ENCODE results near the gene TNK1.

Gene TNK1

GRCh38 chr17:7413346-7413985 is 32.6 kb downstream of the TNK1 start:
- FAIRE-seq, result no peak

GRCh38 chr17:7414837-7415236 is 33.9 kb downstream of the TNK1 start:
- FAIRE-seq, result no peak

GRCh38 chr17:7415784-7416183 is 34.9 kb downstream of the TNK1 start:
- no peak for FAIRE-seq

- FAIRE-seq, result no peak
These were observed 35.4 kb downstream of the TNK1 start for GRCh38 chr17:7416323-7416722.

GRCh38 chr17:7417056-7417655 is 36.3 kb downstream of the TNK1 start:
- FAIRE-seq, result no peak

- FAIRE-seq, result no peak
These were observed 37.7 kb downstream of the TNK1 start for GRCh38 chr17:7418472-7419152.

GRCh38 chr17:7419819-7420610 is 39.1 kb downstream of the TNK1 start, which contains the start of gene SPEM1:
SPEM1 (plus strand) TSS chr17:7420324; CDS start chr17:7420385, 61 bp downstream.
- FAIRE-seq, result no peak

- FAIRE-seq, result no peak
These were observed 40.3 kb downstream of the TNK1 start for GRCh38 chr17:7421186-7421585.

- FAIRE-seq, result no peak
These were observed 42.8 kb downstream of the TNK1 start for GRCh38 chr17:7423679-7424078.

GRCh38 chr17:7425316-7425715 is 44.4 kb downstream of the TNK1 start, which contains the start of gene SPEM2:
SPEM2 (plus strand) TSS chr17:7425616; CDS start chr17:7425689, 73 bp downstream.
- no peak for FAIRE-seq

- no peak for FAIRE-seq
These were observed 44.9 kb downstream of the TNK1 start for GRCh38 chr17:7425756-7426155.

GRCh38 chr17:7426203-7426863 is 45.4 kb downstream of the TNK1 start:
- no peak for FAIRE-seq

- FAIRE-seq, result no peak
These were observed 46.1 kb downstream of the TNK1 start for GRCh38 chr17:7426896-7427489.

GRCh38 chr17:7427549-7427948 is 46.7 kb downstream of the TNK1 start:
- no peak for FAIRE-seq

- no peak for FAIRE-seq
These were observed 47.7 kb downstream of the TNK1 start, which contains the start of gene SPEM3 for GRCh38 chr17:7428557-7428956. SPEM3 (plus strand) TSS chr17:7428857; CDS start chr17:7428903, 46 bp downstream.

GRCh38 chr17:7429722-7430121 is 48.8 kb downstream of the TNK1 start:
- FAIRE-seq, result no peak

GRCh38 chr17:7431231-7431630 is 50.3 kb downstream of the TNK1 start:
- FAIRE-seq, result no peak

GRCh38 chr17:7432296-7432695 is 51.4 kb downstream of the TNK1 start:
- no peak for FAIRE-seq

- FAIRE-seq, result no peak
These were observed 55.0 kb downstream of the TNK1 start for GRCh38 chr17:7435676-7436555.

- FAIRE-seq, result no peak
These were observed 55.9 kb downstream of the TNK1 start for GRCh38 chr17:7436556-7437368.
